Tibial nerve (tissue), 4 donors: ENCODE results near the gene HGFAC. TPM values are rescaled to one million over a fixed set of nuclear protein-coding genes. Genes with fewer than 3 reads are reported as not detected.

ENCODE experiments used
- DNase-seq, 2 donors: peaks; one replicate each; pipeline ENCODE4 v3.0.0-alpha.2; 2019; ENCODE audit warnings: low spot score in 2 of 2
- H3K27ac ChIP-seq, 4 donors: fragments of 200-600 bp; sonication (generic) in 3 of 4; one replicate each; pipeline ENCODE4 v1.5.1; 2017 to 2019; ENCODE audit warnings: mild to moderate bottlenecking in 1 of 4
- H3K27me3 ChIP-seq, 2 donors: fragments of 200-600 bp; sonication (generic) in 1 of 2; one replicate each; pipeline versions ENCODE4 v1.5.1 to v1.6.0; 2017 to 2019
- H3K36me3 ChIP-seq, 3 donors: fragments of 200-600 bp; sonication (generic); one replicate each; pipeline ENCODE4 v1.5.1; 2018 to 2019
- H3K4me1 ChIP-seq, 4 donors: fragments of 200-600 bp; sonication (generic) in 3 of 4; one replicate each; pipeline ENCODE4 v1.5.1; 2017 to 2019
- H3K4me3 ChIP-seq, 4 donors: fragments of 200-600 bp; sonication (generic) in 3 of 4; one replicate each; pipeline ENCODE4 v1.5.1; 2017 to 2019; ENCODE audit warnings: mild to moderate bottlenecking in 1 of 4, moderate library complexity in 1 of 4
- H3K9me3 ChIP-seq, 4 donors: fragments of 200-600 bp; sonication (generic) in 3 of 4; one replicate each; pipeline ENCODE4 v1.5.1; 2017 to 2019
- EP300 ChIP-seq, 2 donors: sonication (generic); formaldehyde crosslinking; IDR thresholded peaks; one replicate each; pipeline ENCODE4 v1.6.1; 2017; ENCODE audit warnings: antibody characterized with exemption in 2 of 2, mild to moderate bottlenecking in 1 of 2
- POLR2A ChIP-seq, 2 donors: fragments of 450-650 bp; IDR thresholded peaks; one replicate each; pipeline ENCODE4 v1.6.1; 2017; ENCODE audit warnings: antibody characterized with exemption in 2 of 2, mild to moderate bottlenecking in 2 of 2, moderate library complexity in 2 of 2
- WGBS, 2 donors: methylation state at CpG; one replicate each; pipeline ENCODE4 v1.1.5; 2018; 5-methylcytosine and 5-hydroxymethylcytosine counted together
- total RNA-seq, 4 donors: library from RNA; depleted of rRNA; stranded (reverse); fragments of >200 nt; gene quantifications; one replicate each; pipeline ENCODE4 v1.1.0, GENCODE V29; 2016
- TF ChIP-seq, protein P1 (sequence below), 5 experiments: fragments of 200-600 bp in 3 of 5; fragments of 450-650 bp in 2 of 5; sonication (generic) in 3 of 5; IDR thresholded peaks; one replicate each; pipeline ENCODE4 v1.5.1; 2016 to 2019; ENCODE audit warnings: antibody characterized with exemption in 5 of 5, mild to moderate bottlenecking in 3 of 5, moderate library complexity in 2 of 5

HGFAC gene
- total RNA-seq, 4 donors from 2014 or later, result not detected

DNA sequence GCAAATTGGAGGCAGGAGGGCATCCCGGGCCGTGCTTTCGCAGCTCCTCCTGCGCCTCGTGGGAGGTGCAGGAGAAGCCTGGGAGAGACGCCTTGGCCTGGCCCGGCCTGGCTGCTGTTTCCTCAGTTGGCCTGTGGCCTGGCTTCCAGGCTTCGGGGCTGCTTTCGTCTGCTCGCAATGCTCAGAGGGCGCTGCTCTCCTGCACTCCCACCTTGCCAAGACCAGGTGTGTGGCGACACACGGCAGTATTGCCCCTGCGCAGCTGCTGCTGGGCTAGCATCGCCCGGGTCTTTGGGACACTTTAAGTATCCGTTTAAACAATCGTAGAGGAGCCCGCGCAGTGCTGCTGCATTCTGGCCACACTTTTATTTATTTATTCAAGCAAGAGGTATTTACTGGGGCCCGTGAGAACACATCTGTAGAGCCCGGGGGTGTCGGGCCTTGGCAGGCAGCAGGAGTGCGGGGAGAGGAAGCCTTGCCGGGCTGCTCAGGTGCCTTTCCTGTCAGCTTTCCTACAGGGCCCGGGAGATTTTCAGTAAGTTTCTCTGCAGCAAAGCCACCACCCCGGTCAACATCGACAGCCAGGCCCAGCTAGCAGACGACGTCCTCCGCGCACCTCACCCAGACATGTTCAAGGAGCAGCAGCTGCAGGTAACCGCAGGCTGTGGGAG lies 26.2 kb upstream of the HGFAC start:
- H3K4me3 ChIP-seq, result no peak overlapping the region
- 75 to 76% methylated on average over 32 to 33 of the region's 33 CpGs for WGBS, 2 donors
- TF ChIP-seq POLR2A (IDR thresholded peaks at IDR 0.05), result no peak
- TF ChIP-seq, protein P1, sequence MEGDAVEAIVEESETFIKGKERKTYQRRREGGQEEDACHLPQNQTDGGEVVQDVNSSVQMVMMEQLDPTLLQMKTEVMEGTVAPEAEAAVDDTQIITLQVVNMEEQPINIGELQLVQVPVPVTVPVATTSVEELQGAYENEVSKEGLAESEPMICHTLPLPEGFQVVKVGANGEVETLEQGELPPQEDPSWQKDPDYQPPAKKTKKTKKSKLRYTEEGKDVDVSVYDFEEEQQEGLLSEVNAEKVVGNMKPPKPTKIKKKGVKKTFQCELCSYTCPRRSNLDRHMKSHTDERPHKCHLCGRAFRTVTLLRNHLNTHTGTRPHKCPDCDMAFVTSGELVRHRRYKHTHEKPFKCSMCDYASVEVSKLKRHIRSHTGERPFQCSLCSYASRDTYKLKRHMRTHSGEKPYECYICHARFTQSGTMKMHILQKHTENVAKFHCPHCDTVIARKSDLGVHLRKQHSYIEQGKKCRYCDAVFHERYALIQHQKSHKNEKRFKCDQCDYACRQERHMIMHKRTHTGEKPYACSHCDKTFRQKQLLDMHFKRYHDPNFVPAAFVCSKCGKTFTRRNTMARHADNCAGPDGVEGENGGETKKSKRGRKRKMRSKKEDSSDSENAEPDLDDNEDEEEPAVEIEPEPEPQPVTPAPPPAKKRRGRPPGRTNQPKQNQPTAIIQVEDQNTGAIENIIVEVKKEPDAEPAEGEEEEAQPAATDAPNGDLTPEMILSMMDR (IDR thresholded peaks at IDR 0.05), result no peak
- TF ChIP-seq EP300 (IDR thresholded peaks at IDR 0.05), result no peak
- H3K9me3 ChIP-seq, result no peaks in the 10 kb centered on the region
- peaks cover 0 to 48% (median 0%) of the 10 kb centered on the region in 3 donors for H3K36me3 ChIP-seq
- no peaks in the 10 kb centered on the region for H3K27me3 ChIP-seq
- peak in 1 of 2 donors; percentile 6 for DNase-seq
- peak overlapping the region in 2 of 4 donors; percentile 34 to 80 for H3K27ac ChIP-seq
- H3K4me1 ChIP-seq, result peaks cover 0 to 22% (median 6%) of the 10 kb centered on the region in 4 donors

DNA sequence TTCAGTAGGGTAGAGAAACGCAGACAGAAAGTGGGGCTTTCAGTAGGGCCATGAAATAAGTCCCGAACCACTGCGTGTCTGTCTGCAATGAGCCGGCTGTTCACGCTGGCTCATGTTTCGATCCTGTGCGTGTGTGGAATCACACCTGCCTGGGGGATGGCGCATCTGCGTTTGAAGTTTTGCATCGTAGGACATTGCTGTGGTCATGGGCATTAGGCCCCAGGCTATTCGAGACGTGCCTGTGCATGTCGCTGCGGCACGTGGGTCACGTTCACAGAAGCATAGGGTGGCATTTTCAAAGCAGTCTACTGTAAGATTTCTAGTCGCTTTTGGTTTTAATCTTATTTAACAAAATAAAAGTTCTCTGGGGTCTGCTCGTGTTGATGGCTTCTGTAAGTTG lies 25.5 kb upstream of the HGFAC start:
- no peak overlapping the region for H3K4me3 ChIP-seq
- H3K36me3 ChIP-seq, result peaks cover 0 to 55% (median 0%) of the 10 kb centered on the region in 3 donors
- 89 to 93% methylated on average over 18 of the region's 18 CpGs for WGBS, 2 donors
- H3K4me1 ChIP-seq, result peaks cover 0 to 22% (median 6%) of the 10 kb centered on the region in 4 donors
- no peaks in the 10 kb centered on the region for H3K9me3 ChIP-seq
- peak in 1 of 2 donors; percentile 5 for DNase-seq
- TF ChIP-seq EP300 (IDR thresholded peaks at IDR 0.05) (no peak), POLR2A (IDR thresholded peaks at IDR 0.05) (no peak)
- TF ChIP-seq, protein P1 (IDR thresholded peaks at IDR 0.05), result no peak
- no peak overlapping the region for H3K27ac ChIP-seq
- H3K27me3 ChIP-seq, result no peaks in the 10 kb centered on the region

DNA sequence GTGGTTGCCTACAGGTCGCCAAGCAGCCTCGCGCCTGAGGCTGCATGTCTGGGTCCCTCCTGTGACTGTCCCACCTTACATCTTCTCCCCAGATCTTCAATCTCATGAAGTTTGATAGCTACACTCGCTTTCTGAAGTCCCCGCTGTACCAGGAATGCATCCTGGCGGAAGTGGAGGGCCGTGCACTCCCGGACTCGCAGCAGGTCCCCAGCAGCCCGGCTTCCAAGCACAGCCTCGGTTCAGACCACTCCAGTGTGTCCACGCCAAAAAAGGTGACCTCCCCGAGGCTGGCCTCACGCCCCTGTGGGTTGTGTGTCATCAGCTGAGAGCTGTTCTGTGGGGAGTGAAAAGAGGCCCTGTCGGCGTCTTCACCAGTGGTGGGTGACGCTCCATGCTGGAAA lies 24.9 kb upstream of the HGFAC start:
- 91 to 94% methylated on average over 13 to 17 of the region's 17 CpGs for WGBS, 2 donors
- no peaks in the 10 kb centered on the region for H3K27me3 ChIP-seq
- no peaks in the 10 kb centered on the region for H3K9me3 ChIP-seq
- no peak for DNase-seq
- H3K4me3 ChIP-seq, result no peak overlapping the region
- H3K36me3 ChIP-seq, result peaks cover 0 to 60% (median 0%) of the 10 kb centered on the region in 3 donors
- H3K4me1 ChIP-seq, result peaks cover 0 to 22% (median 6%) of the 10 kb centered on the region in 4 donors
- TF ChIP-seq, protein P1 (IDR thresholded peaks at IDR 0.05), result no peak
- TF ChIP-seq EP300 (IDR thresholded peaks at IDR 0.05) (no peak), POLR2A (IDR thresholded peaks at IDR 0.05) (no peak)
- no peak overlapping the region for H3K27ac ChIP-seq

DNA sequence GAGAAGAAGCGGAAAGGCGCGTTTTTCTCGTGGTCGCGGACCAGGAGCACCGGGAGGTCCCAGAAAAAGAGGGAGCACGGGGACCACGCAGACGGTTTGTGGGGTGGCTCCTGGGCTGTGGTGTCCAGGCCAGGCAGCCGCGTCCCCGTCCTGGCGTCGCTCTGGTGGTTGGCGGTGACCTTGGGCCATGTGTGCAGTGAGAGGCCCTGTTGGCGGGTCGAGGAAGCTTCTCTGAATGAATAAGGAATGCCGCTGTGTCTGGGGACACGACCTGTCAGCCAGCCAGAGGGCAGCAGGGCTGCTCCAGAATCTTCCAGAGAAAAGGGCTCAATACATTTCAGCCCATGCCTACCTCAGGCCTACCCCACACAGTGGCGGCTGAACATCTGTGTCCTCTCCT lies 24.3 kb upstream of the HGFAC start:
- H3K27me3 ChIP-seq, result no peaks in the 10 kb centered on the region
- peaks cover 0 to 22% (median 6%) of the 10 kb centered on the region in 4 donors for H3K4me1 ChIP-seq
- WGBS, 2 donors, result 81 to 82% methylated on average over 20 to 21 of the region's 21 CpGs
- no peaks in the 10 kb centered on the region for H3K9me3 ChIP-seq
- H3K4me3 ChIP-seq, result no peak overlapping the region
- H3K36me3 ChIP-seq, result peaks cover 0 to 66% (median 0%) of the 10 kb centered on the region in 3 donors
- DNase-seq, result peak in 1 of 2 donors; percentile 5
- TF ChIP-seq POLR2A (IDR thresholded peaks at IDR 0.05) (no peak), EP300 (IDR thresholded peaks at IDR 0.05) (no peak)
- TF ChIP-seq, protein P1 (IDR thresholded peaks at IDR 0.05), result no peak
- no peak overlapping the region for H3K27ac ChIP-seq

DNA sequence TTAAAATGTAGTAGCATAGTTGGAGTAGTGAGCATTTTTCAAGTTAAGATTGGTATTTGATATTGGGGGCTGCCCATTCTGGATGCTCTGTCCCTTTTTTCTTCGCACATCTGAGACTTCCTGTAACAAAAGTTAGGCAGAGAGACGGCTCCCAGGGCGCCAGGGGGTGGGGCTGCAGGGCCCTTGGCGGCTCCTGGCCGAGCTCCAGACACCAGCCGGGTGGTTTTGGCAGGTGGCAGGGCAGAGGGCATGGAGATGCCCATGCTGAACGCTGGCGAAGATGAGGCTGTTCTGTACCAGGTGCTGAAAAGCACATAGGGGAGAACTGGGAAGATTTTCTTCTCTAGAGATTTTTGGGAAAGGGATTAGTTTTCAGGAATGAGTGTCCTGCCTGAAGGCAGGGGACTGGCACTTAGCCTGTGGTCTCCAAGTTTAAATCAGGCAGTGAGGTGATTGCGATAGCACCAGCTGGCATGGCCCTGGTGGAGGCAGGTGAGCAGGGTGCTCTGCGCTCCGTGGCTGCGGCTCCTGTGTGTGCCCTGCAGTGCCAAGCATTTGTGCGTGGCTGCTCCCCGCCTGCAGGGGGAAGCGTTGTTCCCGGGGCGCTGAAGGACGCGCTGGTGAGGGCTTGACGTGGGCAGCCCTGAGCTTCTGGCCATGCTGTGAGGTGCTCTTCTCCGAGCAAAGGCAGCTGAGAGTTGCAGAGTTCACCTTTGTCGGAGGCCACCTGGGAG lies 23.6 kb upstream of the HGFAC start:
- H3K36me3 ChIP-seq, result peaks cover 0 to 74% (median 0%) of the 10 kb centered on the region in 3 donors
- no peak overlapping the region for H3K4me3 ChIP-seq
- no peaks in the 10 kb centered on the region for H3K27me3 ChIP-seq
- H3K9me3 ChIP-seq, result no peaks in the 10 kb centered on the region
- DNase-seq, result peak in 1 of 2 donors; percentile 9
- peaks cover 0 to 20% (median 6%) of the 10 kb centered on the region in 4 donors for H3K4me1 ChIP-seq
- TF ChIP-seq EP300 (IDR thresholded peaks at IDR 0.05) (no peak), POLR2A (IDR thresholded peaks at IDR 0.05) (no peak)
- TF ChIP-seq, protein P1 (IDR thresholded peaks at IDR 0.05), result no peak
- 78 to 86% methylated on average over 13 to 21 of the region's 22 CpGs for WGBS, 2 donors
- H3K27ac ChIP-seq, result no peak overlapping the region
